ENCODE measurements around the gene CD109. TPM values are rescaled to one million over a fixed set of nuclear protein-coding genes. Genes with fewer than 3 reads are reported as not detected.
"Not testable (repeated sequence)": the region's sequence is repeated elsewhere in the genome, so short reads cannot be mapped to it uniquely, and the experiment has no call there.

The CD109 gene
- total and polyA plus RNA-seq, 11 donors = 1.9 to 30.5 (median 10.7) TPM

DNA sequence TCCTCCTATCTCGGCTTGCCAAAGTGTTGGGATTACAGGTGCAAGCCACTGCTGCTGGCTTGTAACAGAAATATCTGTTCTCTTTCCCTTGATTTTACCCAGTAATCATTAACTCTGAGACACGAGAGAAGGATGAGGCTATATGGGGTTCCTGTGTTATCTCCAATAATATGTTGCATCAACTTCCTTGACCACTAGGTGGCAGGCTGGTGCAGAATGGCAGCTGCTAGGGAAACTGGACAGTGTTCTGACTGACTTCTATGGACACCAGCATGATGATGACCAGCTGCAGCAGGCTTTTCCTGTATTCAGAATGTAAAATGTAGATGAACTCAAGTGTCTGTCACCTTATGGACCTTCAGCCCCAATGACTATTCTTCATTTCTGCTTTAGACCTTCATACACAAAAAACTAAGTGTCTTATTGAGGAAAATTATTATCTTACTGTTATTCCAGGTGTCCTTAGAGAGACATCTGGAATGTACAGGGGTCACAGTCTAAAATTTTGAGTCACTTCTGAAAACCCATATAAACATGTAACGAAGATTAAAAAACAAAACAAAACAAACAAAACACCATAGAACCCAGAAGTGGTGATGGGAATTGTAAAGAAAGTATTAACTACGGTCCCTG, 20.4 kb upstream of the CD109 start:
- intact Hi-C loops (cut with DNase I) = loop anchor here (1.0 to 10.0 kb wide), 7 partner anchors 55 to 1539 kb away; partner anchors contain the start of gene COL12A1 (in 4 of the 10)
- peak; percentile 68 to 77 (median 72) for DNase-seq
- Histone ChIP-seq H3K27ac (no peak overlapping the region), H3K36me3 (no peaks in the 10 kb centered on the region), H3K4me1 (peaks cover 0 to 11% (median 0%) of the 10 kb centered on the region in 12 donors), H3K4me3 (no peak overlapping the region), H3K27me3 (no peaks in the 10 kb centered on the region), H3K9me3 (no peaks in the 10 kb centered on the region)
- ATAC-seq = peak; percentile 69 to 91 (median 88)
- WGBS, 4 donors = 42 to 51% (median 49%) methylated on average over 4 of the region's 4 CpGs
- no peak for TF ChIP-seq POLR2A (IDR thresholded peaks at IDR 0.05)
- TF ChIP-seq, protein P1, sequence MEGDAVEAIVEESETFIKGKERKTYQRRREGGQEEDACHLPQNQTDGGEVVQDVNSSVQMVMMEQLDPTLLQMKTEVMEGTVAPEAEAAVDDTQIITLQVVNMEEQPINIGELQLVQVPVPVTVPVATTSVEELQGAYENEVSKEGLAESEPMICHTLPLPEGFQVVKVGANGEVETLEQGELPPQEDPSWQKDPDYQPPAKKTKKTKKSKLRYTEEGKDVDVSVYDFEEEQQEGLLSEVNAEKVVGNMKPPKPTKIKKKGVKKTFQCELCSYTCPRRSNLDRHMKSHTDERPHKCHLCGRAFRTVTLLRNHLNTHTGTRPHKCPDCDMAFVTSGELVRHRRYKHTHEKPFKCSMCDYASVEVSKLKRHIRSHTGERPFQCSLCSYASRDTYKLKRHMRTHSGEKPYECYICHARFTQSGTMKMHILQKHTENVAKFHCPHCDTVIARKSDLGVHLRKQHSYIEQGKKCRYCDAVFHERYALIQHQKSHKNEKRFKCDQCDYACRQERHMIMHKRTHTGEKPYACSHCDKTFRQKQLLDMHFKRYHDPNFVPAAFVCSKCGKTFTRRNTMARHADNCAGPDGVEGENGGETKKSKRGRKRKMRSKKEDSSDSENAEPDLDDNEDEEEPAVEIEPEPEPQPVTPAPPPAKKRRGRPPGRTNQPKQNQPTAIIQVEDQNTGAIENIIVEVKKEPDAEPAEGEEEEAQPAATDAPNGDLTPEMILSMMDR (IDR thresholded peaks at IDR 0.05) = peak; percentile 86 to 96 (median 91)

DNA sequence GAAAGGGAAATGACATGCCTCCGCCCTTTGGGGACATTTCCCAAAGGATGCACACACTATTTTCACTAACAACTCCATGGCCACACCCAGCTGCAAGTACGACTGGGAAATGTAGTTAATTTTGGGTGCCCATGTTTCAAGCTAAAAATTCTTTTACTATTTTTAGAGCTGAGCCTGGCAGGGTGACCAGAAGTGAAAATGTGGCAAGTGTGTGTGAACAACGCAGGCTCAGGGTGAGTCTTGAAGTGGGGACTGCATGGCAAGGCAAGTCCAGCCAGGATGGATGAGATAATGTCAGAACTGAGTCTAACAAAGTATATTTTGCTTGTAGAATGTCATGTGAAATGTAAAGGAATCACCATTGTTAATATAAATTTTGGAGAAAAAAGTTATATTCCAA, 17.0 kb upstream of the CD109 start:
- Histone ChIP-seq H3K4me3 (no peak overlapping the region), H3K27ac (no peak overlapping the region), H3K9me3 (peaks cover 0 to 13% (median 0%) of the 10 kb centered on the region in 12 donors), H3K4me1 (peaks cover 0 to 12% (median 0%) of the 10 kb centered on the region in 12 donors), H3K27me3 (no peaks in the 10 kb centered on the region), H3K36me3 (no peaks in the 10 kb centered on the region)
- DNase-seq = peak in 1 of 5 donors; percentile 44
- TF ChIP-seq, protein P1 (IDR thresholded peaks at IDR 0.05) = no peak
- TF ChIP-seq POLR2A (IDR thresholded peaks at IDR 0.05) = no peak
- intact Hi-C loops (cut with DNase I) = loop anchor here in 7 of 10 donors (5.0 to 10.0 kb wide), 3 partner anchors 1526 to 1536 kb away; partner anchors contain the start of gene COL12A1 (in 4 of the 7)
- ATAC-seq = peak; percentile 20 to 79 (median 56)
- 43 to 55% (median 51%) methylated on average over 3 of the region's 3 CpGs for WGBS, 4 donors

DNA sequence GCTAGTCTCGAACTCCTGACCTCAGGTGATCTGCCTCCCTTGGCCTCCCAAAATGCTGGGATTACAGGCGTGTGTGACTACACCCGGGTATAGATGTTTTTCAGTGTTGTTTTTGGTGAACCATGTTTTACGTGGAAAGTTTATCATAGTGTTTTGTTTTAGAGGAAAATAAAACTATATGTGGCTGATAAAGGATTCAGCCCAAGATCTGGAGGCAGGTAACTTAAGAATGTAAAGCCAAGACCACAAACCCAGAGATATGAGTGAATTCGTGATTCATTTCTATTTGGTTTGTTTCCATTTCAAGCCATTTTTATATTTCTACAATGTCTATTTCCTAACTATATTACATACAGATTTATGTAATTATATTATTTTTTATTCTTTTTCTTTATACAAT, 16.2 kb upstream of the CD109 start:
- H3K27ac ChIP-seq, DNase-seq, H3K27me3 ChIP-seq, H3K4me3 ChIP-seq, ATAC-seq, H3K36me3 ChIP-seq: not testable (repeated sequence)
- Histone ChIP-seq H3K4me1 (peaks cover 0 to 12% (median 0%) of the 10 kb centered on the region in 12 donors), H3K9me3 (peaks cover 0 to 17% (median 0%) of the 10 kb centered on the region in 12 donors)
- 90 to 93% (median 91%) methylated on average over 5 of the region's 5 CpGs for WGBS, 4 donors
- intact Hi-C loops (cut with DNase I) = loop anchor here in 7 of 10 donors (5.0 to 10.0 kb wide), 3 partner anchors 1525 to 1535 kb away; partner anchors contain the start of gene COL12A1 (in 4 of the 7)

DNA sequence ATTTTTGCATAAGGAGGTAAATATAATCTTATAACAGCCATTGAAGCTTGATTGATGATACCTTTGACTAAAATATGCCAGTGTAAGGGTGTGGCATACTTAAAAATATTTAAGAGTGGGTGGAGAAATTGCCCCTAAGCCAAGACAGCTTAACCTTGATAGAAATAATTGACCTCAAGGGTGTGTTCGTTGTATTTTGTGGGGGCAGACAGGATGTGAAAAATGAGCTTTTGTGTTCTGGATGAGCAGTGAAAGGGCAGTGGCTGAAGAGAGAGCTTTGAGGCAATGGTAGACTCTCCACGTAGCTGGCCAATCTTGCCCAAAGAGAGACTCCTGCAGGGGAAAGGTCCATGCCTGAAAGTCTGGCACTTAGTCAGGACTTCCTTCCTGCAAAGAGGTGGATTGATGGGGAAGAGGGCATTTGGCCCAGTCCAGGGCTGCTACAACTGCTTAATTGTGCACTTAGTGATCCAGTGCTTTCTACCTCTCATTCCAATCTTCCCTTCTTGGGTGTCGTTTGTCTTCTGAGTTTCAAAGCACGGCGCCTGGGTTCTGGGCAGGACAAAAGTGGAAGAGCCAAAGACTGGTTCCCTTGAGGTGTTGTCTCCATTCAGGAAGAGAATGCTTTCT, 15.6 kb upstream of the CD109 start:
- intact Hi-C loops (cut with DNase I) = no loop called here
- DNase-seq (no peak), ATAC-seq (peak in 1 of 4 donors; percentile 14)
- 45 to 70% (median 67%) methylated on average over 5 of the region's 5 CpGs for WGBS, 4 donors
- no peaks in the 10 kb centered on the region for H3K36me3 ChIP-seq
- H3K27ac ChIP-seq = no peak overlapping the region
- peaks cover 0 to 17% (median 0%) of the 10 kb centered on the region in 12 donors for H3K9me3 ChIP-seq
- TF ChIP-seq, protein P1 (IDR thresholded peaks at IDR 0.05) = no peak
- no peak for TF ChIP-seq POLR2A (IDR thresholded peaks at IDR 0.05)
- H3K4me3 ChIP-seq = no peak overlapping the region
- H3K27me3 ChIP-seq = no peaks in the 10 kb centered on the region
- H3K4me1 ChIP-seq = peaks cover 0 to 10% (median 0%) of the 10 kb centered on the region in 12 donors

DNA sequence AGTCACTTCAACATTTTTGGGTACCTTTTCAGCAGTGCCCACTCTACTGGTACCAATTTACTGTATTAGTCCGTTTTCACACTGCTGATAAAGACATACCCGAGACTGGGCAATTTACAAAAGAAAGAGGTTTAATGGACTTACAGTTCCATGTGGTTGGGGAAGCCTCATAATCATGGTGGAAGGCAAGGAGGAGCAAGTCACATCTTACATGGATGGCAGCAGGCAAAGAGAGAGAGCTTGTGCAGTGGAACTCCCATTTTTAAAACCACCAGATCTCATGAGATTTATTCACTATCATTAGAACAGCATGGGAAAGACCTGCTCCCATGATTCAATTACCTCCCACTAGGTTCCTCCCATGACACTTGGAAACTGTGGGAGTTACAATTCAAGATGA, 12.4 kb upstream of the CD109 start:
- H3K27me3 ChIP-seq; H3K36me3 ChIP-seq; H3K4me1 ChIP-seq; H3K4me3 ChIP-seq; DNase-seq; H3K27ac ChIP-seq; ATAC-seq; intact Hi-C loops (cut with DNase I): not testable (repeated sequence)
- peaks cover 0 to 17% (median 0%) of the 10 kb centered on the region in 12 donors for H3K9me3 ChIP-seq
- 82 to 90% (median 84%) methylated on average over 2 of the region's 2 CpGs for WGBS, 4 donors
